Measurements from ENCODE around the gene PRKCA.
"Not testable (repeated sequence)": the region's sequence is repeated elsewhere in the genome, so short reads cannot be mapped to it uniquely, and the experiment has no call there.

Gene PRKCA

DNA sequence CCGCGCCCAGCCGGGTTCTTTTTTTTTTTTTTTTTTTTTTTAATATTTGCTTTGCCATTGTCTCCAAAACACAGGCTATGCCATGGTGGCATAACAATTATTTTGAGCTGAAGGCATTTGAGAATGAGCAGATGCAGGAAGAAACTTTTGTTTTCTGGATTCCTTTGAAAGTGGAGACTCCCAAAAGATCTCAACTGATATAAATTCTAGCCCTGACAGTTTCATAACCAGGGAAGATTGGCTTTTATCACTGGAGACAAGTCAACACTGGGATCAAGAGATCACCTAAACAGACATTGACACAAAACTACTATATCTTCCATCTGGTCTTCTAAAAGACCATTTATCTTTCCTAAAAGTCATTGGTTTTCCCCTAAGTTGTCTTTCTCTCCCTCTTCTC, 10.1 kb upstream of the PRKCA start:
- FAIRE-seq, result no peak

DNA sequence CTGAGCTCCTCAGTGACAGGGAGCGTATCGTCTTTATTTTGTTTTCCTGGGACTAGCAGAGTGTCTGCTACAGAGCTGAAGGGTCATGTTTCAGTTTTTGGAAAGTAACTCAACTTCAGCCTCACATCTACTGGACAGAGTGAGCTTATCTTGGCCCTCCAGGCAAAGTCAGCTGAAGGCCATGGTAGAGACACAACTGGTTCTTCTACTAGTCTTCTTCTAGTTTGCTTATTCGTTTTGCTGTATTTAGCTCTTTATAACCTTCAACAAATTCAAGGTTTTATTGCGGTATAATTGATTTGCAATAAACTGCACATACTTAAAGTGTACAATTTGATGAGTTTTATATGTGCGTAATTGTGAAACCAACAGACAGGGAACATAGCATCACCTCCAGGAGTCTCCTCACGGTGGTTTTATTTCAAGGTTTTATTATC, 6.1 kb upstream of the PRKCA start:
- no peak for FAIRE-seq

DNA sequence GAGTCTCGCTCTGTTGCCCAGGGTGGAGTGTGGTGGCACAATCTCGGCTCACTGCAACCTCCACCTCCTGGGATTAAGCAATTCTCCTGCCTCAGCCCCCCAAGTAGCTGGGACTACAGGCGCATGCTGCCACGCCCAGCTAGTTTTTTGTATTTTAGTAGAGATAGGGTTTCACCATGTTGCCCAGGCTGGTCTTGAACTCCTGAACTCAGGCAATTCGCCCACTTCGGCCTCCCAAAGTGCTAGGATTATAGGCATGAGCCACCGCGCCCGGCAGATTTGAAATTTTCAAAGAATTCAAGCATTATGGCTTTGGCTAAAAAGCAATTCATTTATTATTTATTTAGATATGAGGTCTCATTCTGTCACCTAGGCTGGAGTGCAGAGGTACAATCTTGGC, 5.0 kb upstream of the PRKCA start:
- FAIRE-seq, result not testable (repeated sequence)

DNA sequence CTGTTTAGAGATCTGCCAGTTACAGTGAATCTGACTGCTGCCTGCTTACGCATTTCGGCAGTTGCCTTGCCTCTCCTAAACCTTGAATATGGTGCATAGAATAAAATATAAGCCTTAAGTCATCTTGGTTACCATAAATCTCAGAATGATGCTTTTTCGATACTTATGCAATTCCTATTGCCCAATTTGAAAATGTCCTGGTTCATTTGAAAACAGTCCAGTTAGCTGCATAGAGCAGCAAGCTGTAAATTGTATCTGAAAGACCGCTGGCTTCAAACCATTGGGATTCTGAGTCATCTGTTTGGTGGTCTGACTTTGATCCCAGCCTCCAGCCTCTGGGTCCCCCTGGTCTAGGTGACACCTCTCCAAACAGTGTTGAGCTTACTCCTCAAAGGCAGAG, 2.7 kb upstream of the PRKCA start:
- FAIRE-seq, result no peak

DNA sequence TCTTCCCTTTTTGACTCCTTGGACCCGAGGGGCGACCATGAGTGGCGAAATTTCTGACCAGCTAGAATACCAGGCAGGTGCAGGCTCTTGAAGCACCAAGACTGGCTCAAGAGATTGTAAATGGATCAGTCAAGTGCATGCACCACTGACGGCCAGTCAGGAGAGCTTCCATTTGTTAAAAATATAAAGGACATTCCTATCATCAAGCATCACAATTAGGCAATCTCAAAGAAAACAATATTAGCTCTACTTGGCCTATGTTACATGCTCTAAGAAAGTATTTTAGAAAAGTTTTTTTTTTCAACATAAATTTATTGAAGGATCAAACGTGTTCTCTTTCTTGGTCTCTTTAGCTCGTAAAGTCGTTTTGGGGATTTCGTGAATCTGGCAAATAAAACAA, 1.5 kb upstream of the PRKCA start:
- no peak for FAIRE-seq

DNA sequence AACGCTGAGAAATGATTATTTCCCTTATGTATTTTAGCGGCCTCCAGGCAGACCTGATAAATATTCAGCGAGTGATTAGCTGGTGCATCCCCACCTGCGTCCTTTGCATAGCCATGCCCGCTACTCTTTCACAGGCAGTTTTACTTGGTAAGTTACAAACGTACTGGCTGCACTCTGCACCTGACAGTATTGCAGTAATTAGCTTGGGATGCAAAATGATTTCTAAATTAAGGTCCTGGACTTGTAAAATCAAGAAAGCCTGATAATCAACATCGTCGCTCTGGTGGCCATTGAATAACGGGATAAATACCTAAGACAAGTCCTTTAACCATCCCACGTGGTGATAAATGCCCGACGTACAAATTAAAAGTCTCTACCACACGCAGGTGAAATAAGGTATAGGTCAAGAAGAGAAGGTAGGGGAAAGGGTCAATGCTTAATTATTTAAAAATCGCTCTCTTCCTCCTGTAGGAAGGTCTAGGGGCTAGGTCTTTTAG, 998 bp upstream of the PRKCA start:
- no peak for FAIRE-seq

DNA sequence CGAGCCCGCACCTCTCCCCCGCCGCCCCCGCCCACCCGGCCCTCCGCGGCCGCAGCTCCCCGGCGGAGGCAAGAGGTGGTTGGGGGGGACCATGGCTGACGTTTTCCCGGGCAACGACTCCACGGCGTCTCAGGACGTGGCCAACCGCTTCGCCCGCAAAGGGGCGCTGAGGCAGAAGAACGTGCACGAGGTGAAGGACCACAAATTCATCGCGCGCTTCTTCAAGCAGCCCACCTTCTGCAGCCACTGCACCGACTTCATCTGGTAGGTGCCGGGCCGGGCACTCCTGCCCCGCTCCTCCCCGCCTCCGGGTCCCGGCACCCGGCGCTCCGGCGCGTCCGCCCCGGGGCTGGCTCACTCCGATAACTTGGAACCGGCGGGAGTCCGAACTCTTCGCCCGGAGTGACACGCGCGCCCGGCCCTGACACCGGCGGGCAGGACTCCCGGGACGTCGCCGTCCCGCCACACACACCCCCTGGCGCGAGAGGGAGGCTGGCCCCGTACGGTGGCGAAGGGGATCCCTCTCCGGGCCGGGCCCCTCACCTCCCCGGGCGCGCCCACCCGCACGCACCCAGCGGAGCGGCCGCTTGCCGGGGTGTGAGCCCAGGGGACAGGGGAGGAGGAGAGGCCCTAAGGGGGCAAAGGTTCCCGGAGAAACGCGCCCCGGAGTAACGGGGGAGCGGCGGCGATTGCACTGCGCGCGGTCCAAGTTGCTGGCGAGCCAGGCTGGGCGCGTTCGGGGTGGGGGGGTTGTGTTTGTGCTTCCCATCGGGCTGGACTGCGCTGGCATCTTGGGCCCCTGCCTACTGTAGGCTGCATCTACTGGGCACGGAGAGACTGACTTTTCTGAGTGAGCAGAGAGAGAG, 581 bp downstream of the PRKCA start:
- FAIRE-seq, result no peak

DNA sequence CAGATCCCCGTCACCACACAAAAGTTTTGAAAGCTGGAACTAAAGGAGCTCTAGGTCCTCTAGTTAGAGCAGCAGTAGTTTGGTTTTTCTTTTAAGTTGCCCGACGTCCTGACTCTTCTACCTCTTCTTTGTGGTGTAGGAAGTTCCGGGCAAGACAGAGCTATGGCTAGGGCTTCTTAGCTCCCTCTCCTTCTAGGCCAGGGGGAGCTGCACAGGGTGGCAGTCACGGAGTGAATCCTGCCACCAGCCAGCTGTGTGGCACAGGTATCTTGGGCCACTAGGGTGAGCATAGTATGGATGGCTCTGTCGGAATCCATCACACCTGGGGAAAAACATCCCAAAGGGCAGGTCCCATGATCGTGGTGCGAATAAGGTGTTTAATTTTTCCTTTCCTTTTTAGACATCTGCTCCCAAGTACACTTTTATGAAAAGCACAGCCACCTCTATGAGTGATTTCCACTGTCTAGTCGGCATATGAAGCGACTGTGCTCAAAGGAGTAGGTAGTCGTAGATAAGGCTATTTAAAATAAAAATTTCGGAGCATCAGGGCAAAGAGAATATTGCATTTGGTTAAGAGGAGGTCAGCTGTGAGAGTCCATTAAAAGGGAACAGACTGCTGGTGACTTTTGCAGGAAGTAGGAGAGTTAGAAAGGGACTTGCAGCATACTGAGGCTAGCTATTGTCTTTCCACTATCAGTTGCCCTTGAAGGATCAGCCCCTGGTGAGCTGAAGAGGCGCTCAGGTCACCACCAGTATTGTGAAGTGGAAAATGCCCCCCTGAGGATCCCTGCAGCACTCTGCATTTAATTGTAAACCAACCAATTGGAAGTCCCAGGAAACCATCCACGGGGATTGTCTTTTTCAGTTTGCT, 2.1 kb downstream of the PRKCA start:
- no peak for FAIRE-seq

DNA sequence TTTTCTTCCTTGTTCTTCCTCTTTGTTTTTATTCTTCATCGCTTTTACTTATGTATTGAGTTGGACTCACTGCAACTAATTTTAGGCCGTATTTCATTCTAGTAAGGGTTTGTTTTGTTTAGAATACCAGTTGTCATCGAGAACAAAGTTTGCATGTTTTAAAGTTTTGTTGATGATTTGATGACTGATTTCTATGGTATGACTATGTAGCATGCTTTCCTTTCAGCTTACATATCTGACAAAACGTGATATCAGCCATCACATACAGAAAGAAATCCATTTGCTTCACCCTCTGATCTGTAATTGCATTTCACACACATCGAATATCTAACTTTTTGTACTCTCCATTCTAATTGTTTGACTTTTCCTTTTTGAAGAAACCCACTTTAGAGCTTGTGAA, 4.0 kb downstream of the PRKCA start:
- FAIRE-seq, result no peak

DNA sequence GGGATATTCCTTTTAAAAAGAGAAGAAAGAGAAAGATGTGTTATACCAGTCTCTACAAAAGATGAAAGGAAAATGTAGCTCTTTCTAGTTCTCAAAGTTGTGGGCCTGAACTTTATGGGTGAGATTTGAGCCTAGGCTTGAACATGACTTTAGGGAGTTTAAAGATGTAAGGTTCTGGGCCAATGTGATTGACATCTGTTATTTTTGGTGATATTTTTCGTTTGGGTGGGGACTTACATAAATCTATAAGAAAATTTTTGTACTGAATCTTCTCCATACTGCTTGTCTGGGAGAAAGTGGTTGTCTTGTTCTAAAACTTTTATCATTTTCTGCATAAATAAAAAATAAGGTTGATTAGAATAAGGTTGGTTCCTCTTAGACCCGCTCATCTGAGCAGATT, 4.8 kb downstream of the PRKCA start:
- no peak for FAIRE-seq

DNA sequence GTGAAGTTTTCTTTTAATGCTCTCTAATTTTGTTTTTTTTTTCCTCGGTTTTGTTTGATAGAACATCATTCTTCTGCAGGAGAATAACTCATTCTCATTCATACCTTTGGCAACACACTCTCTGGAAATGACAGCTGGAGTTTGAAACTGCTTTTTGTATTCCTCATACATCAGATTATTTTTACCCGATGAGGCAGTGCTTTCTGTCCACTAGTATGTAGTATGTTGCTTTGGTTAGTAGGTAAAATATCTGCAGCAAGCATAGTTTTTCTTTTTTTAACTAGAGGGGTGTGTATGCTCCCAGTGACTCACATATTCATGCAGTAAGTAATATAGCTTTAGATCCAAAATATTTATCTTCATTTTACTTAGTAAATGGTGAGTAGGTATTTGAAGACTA, 6.4 kb downstream of the PRKCA start:
- no peak for FAIRE-seq

DNA sequence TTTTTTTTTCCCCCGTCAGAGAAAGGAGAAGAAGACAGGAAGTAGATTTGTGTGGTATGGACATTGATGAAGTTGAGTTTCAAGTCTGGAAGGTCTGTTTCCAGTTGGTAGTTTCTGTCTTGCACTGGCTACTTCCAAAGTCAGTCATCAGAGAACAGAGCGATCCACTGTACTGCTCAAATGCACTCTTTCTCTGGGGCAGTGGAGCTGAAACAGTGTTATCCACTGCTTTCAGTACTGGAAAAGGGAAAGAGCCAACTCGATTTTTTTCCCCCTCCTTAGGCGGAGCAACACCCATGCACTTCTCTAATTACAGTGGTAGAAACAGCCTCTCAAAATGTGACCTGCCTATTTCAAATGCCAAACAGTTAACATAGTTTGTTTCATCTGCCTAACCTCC, 7.4 kb downstream of the PRKCA start:
- FAIRE-seq, result no peak

DNA sequence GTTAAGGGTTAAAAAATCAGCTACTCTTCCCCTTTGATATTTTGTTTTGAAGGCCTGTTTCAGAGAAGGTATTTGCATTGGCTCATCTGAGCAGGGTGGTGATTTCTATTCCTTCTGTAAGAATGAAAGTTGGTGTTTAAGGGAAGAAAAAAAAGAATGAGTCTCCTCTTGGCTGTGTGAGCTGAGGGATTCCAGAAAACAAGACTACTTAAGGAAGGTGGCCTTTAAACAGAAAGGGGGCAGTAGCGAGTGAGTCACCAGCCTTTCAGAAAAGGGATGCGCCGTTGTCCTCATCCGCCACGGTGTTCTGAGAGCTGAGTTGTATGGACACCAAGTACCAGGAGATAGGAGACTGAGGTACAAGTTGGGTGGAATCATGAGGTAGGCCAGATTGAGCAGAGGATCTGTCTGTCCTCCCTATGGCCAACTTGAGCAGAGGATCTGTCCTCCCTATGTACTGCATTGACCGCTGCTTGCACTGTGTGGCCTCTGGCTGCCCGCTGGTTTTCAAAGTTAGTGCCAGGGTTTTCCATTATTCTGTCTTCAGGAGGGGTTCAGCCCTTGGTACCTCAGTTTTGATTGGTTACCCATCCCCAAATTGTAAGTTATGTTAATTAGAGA, 8.2 kb downstream of the PRKCA start:
- FAIRE-seq, result no peak

DNA sequence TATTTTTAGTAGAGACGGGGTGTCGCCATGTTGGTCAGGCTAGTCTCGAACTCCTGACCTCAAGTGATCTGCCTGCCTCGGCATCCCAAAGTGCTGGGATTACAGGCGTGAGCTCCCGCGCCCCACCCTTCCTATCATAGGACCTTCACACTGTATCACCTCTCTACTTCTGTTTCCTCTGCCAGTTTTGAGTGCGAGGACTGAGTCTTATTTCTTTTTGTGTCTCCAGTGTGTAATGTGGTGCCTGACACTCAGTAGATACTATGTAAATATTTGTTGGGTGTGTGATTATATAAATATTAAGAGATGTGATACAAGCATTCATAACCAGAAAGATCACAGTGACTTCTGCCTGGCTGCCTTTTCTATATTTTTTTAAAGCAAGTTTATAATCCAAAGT, 10.5 kb downstream of the PRKCA start:
- no peak for FAIRE-seq

DNA sequence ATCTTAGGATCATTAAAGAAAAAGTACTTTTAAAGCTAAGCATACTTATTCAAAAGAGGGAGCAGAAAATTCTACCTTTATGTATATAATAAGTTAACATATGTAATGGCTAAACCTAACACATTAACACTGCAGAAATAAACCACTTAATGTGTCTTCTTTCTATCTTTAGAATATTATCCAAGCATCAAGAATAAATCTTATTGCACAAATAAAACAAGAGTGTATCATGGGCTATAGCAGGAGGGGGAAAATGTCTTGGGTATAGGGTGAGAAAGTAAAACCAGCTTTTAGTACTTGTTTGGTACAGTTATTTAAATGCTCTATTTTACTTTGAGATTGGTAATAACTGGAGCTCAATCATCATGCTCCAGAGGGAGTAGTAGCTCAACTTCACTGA, 10.9 kb downstream of the PRKCA start:
- FAIRE-seq, result no peak

DNA sequence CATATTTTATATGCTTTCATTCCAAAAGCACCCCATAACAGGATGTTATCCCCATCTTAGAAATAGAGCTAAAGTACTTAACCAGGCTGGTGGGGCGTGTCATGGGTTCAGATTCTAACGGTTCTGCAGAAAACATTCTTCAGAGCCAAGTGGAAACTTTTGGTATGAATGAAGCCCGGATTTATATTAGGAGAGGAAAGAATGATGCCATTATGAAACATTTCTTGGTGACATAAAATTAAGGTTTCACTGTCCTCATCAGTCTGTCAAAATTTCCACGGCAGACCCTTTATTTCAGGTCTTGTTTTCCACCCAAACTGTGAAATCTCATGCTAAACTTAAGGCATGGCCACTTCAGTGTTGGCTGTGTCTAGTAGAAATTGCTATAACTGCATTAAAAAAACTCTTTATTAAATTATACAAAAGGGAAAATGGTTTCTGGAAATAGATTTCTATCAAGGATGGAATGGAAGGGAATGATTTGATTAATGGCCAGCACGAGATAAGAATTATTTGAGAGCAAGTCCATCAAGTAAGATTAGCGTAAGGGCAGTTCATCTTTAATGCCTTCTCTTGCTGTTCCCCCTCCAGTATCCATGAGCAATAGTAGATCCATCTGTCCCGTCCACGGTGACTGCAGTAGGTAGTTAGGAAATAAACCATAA, 11.7 kb downstream of the PRKCA start:
- no peak for FAIRE-seq

DNA sequence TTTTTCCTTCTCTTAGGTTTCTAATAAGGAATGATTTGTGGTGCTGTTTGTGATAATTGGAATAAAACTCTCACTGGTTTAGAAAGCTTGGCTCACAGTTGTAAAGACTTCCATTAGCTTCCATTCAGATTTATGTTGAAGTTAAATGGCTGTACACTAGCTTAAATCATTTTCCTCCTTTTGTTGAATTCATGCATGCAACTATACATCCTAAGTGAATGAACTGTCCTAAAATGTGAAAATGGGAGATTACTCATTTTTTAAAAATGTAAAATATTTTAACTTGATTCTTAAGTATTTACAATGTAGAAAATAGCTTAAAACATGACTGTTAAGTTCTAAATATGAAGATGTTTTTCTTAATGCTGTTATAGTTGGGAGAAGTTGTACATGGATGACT, 15.2 kb downstream of the PRKCA start:
- no peak for FAIRE-seq

DNA sequence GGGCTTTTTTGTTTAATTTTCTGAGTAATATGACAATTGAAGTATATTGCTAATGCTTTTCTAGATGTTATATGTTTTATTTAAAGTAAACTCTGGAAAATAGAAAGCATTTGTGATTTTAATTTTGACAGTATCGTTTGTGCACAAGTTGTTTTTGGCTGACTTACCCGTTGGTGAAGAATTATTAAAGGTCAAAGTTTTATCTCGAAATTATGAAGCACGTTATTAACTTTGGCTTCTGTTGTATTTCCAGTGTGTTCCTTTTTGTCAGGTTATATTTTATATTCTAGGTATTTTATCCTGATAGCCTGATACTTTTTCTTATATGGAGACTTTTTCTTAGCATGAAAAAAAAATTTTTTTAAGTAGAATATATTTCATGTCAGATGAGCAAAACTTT, 16.8 kb downstream of the PRKCA start:
- FAIRE-seq, result no peak

DNA sequence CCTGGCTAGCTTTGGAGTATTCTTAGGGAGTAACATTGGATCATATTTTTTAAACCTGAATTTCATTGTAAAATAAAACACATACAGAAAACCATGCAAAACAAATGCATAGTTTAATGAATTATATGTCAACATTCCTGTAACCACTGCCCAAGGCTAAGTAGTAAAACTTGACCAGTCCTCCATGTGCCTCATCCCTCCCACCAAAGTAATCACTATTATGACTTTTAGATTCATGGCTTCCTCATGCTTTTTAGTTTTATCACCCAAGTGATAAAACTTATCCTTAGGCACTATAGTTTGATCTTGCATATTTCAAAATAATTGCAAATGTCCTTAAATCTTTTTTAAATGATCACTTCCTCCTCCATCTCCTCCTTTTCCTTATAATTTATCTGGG, 20.4 kb downstream of the PRKCA start:
- FAIRE-seq, result no peak

DNA sequence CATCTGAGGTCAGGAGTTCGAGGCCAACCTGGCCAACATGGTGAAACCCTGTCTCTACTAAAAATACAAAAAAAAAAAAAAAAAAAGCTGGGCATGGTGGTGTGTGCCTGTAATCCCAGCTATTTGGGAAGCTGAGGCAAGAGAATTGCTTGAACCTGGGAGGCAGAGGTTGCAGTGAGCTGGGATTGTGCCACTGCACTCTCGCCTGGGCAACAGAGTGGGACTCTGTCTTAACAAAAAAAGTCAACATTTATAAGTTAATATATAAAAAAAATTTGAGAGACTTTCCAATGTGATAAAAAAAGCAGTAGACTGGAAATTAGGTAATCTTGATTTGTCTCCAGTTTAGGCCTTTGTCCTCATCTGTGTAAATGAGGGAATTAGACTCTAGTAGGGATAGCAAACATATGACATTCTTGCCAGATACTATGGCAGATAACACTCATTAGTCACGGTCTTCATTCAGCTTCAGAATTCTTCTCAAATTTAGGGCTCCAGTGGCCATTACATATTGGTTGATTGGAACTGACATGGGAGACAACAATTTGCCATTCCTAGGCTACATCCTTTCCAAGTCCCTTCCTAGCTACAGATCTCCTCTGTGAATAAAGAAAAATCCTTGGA, 22.1 kb downstream of the PRKCA start:
- not testable (repeated sequence) for FAIRE-seq

DNA sequence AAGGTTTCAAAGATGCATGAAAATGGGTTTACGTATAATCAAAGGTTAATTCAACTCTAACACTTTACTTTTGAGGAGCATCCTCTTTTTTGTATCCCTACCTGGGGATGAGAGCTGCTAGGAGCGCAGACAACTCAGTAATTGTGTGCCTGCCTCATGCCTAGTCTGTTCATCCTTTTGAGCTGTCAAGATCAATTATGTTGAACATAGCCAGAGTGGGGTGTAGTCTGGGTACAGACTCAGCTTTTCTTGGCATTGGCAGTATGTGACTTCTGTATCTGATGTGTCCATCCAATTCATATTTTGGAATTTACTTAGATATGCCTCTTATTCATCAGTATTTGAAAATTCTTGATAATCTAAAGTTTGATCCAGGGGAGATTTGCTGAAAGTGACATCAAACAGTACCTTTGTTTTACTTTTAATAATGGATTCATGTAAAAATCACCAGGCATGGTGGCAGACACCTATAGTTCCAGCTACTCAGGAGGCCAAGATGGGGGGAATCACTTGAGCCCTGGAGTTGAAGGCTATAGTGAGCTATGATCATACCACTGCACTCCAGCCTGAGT, 24.1 kb downstream of the PRKCA start:
- no peak for FAIRE-seq

DNA sequence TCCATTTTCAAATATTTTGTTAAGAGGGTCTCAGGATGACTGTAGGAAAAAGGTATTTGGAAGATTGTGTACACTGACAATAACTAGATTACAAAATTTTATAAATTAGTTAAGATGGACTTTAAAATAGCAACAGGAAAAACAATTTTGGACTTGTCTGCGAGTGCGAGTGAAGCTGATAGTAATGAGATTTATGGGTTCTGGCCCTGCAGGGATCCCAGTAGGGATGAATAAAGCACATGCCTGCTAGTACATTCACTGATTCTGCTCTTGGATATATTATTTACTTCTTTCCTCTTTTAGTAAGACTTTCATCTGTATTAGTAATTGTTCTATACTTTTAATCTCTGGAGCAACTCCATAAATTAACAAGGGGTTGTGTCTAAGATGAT, 28.2 kb downstream of the PRKCA start:
- no peak for FAIRE-seq
